Measurements from ENCODE around the gene XIRP1.

DNA sequence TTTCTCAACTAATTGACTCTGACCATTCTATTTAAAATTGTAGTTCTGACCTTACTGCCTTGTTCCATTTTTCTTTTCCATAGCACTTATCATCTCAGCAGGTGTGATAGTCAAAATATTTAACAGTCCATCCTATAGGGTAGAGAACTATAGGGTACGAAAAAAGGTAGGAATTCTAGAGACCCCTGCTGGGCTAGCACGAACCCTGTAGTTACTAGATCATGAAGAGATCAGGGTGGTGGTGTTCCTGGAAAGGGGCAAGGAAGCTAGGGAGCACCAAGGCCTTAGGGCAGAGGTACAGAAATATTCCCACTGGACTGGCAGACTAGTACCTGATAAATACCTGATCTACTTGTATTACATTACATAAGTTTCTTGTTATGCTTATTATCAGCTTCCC lies 31.9 kb upstream of the XIRP1 start:
- TF ChIP-seq CTCF (IDR thresholded peaks at IDR 0.05; ENCODE audit: low read depth, low read length, poor library complexity, severe bottlenecking) (no peak), EZH2phosphoT487 (IDR thresholded peaks at IDR 0.05; ENCODE audit: borderline replicate concordance, low read length) (no peak)

Data from DOHH2 (cell line).